ENCODE results near the gene C2orf92.
"Not testable (repeated sequence)": the region's sequence is repeated elsewhere in the genome, so short reads cannot be mapped to it uniquely, and the experiment has no call there.

DNA sequence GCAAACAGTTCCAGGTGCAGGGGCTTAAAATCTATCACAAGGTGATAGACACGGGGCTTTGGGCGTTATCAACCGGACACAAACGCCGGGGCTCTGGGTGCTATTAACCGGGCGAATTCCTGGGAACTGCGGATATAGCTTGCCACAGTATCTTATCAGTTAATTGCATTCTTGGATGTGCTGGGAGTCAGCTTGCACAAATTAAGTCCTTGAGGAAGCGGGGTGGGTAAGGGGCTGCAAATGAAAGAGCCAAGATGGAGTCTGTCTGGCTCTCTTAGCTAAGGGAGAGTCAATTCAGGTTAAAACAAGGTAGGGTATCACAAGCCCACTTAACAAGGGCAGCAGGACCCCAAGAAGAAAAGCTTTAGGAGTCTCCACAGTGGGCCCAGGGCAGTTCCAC is 42.7 kb downstream of the C2orf92 start:
- TF ChIP-seq, protein P1, sequence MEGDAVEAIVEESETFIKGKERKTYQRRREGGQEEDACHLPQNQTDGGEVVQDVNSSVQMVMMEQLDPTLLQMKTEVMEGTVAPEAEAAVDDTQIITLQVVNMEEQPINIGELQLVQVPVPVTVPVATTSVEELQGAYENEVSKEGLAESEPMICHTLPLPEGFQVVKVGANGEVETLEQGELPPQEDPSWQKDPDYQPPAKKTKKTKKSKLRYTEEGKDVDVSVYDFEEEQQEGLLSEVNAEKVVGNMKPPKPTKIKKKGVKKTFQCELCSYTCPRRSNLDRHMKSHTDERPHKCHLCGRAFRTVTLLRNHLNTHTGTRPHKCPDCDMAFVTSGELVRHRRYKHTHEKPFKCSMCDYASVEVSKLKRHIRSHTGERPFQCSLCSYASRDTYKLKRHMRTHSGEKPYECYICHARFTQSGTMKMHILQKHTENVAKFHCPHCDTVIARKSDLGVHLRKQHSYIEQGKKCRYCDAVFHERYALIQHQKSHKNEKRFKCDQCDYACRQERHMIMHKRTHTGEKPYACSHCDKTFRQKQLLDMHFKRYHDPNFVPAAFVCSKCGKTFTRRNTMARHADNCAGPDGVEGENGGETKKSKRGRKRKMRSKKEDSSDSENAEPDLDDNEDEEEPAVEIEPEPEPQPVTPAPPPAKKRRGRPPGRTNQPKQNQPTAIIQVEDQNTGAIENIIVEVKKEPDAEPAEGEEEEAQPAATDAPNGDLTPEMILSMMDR (IDR thresholded peaks at IDR 0.05): not testable (repeated sequence)
- TF ChIP-seq POLR2A (IDR thresholded peaks at IDR 0.05); POLR2AphosphoS5 (IDR thresholded peaks at IDR 0.05; ENCODE audit: insufficient read depth in 1 of 2, low read depth in 1 of 2): not testable (repeated sequence)

All from vagina (tissue), 2 donors.